GM18907 (cell line): ENCODE data around the gene NABP1.
"Not testable (repeated sequence)": the region's sequence is repeated elsewhere in the genome, so short reads cannot be mapped to it uniquely, and the experiment has no call there.

Experiments
- ATAC-seq: cut with Tn5 transposase; IDR thresholded peaks from one replicate; pipeline ENCODE4 v1.9.1; 2021; ENCODE audit warnings: mild to moderate bottlenecking, moderate library complexity; ENCODE audit not compliant: unreplicated experiment

NABP1 gene, protein sequence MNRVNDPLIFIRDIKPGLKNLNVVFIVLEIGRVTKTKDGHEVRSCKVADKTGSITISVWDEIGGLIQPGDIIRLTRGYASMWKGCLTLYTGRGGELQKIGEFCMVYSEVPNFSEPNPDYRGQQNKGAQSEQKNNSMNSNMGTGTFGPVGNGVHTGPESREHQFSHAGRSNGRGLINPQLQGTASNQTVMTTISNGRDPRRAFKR

GRCh38 chr2:191677646-191678436, at the start of gene NABP1:
Gene NABP1 (plus strand): TSS chr2:191678136. CDS start chr2:191678615, 479 bp downstream.
- peak; percentile 66 for ATAC-seq

GRCh38 chr2:191629001-191629453, 48.9 kb upstream of the NABP1 start:
- no peak for ATAC-seq

DNA sequence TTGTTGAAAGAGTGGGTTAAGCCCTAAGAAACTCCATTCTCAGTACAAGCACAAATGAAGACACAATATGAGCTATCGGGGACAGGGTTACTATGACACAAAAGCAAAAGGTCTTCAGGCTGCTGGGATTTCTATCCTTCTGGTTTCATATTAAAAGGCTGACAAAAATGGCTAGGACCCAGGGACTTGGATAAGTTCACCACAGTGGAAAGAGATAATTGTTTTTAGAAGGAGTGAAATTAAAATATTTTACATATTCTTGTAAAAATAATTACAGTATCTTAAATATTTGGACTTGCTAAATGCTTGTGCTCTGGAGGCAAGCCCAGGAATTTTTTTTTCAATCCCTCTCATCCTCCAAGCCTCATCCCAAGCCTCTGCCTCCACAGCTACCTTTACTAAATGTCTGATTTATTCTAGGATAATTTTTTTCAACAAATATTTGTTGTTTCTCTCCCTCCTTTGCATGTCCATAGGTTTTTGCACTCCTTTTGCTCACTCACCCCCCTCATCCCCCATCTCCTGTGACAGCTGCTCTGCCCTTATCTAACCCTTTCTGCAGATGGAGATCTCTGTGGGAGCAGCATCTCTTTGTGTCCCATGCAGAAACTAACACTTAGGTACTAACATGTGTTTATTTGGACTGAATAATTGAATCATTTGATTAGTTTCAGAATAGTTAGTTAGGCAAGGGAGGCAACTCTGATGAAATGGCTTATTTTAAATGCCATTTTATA, 47.8 kb upstream of the NABP1 start:
- ATAC-seq, result no peak

- no peak for ATAC-seq
These were observed 46.2 kb upstream of the NABP1 start for GRCh38 chr2:191631754-191632153.

- ATAC-seq, result no peak
These were observed 45.5 kb upstream of the NABP1 start for GRCh38 chr2:191632426-191632825.

- no peak for ATAC-seq
These were observed 43.1 kb upstream of the NABP1 start for GRCh38 chr2:191634791-191635190.

- peak; percentile 89 for ATAC-seq
These were observed 42.4 kb upstream of the NABP1 start for GRCh38 chr2:191635333-191636234.

DNA sequence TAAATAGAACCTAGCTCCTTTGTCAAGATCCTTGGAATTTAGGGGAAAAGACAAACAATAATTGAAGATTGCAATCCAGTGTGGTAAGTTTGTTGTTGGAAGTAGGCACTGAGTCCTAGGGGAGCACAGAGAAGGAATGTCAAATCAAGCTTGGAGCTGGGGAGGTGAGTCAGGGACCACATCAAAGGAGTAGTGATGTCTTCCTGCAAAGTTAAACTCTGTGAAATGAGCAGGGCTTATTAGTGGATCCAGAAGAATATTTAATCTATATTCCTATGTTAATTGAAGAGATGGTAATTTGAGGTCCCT, 41.7 kb upstream of the NABP1 start:
- no peak for ATAC-seq

DNA sequence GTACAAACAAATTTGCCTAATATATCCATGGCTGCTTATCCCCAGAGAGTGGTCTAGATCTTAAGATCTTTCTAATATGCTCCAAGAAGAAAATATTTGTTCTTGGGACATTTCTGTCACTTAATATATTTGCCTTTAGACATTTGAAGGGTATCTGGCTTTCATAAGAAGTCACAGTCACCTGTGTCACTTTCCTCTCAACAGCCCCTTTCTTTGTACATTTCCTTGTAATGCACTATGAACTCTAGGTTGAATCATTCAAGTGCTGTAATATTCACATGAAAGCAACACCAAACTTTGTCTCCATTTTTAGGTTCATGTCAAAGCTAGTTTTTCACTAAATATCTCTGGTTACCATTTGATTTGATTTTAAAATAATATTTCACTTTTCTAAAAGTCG, 41.4 kb upstream of the NABP1 start:
- no peak for ATAC-seq

DNA sequence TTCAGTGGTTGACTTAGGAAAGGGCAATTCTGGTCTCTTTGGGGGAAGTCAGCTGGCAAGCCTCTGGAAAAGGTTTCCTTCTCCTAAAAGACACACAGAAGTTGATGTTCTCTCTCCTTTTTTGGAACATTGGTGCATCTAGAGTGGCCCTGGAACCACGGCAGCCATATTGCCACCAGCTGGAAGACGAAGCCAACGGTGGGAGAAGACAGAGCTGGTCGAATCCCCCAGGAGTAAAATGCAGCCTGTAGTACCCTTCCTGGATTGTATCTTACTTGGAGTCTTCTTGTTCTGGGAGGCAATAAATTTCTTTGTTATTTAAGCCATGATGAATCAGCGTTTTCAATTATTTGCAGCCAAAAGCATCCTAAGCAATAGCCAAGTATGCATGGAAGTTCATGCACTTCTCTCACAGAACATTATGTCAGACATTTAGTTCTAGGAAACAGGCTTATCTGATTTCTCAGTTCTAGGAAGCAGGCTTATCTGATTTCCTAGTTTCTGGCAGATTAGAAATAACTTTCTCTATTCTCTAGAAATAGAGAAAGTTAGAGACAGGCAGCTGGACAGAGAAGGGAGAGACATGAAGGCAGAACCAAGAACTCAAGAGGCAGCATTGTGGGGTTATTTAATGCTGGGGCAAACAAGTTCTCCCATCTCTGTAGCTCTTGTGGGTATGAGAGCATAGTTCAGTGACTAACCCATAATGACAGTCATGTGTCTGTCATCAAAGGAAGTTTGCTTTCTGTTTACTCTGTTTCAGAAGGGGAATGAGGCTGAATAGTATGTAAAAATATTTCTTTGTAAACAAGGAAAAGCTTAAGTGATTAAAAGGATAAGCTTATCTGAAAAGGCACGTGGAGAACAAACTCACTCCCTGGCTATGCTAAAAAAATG, 40.5 kb upstream of the NABP1 start:
- ATAC-seq, result peak; percentile 78

- peak; percentile 33 for ATAC-seq
These were observed 39.7 kb upstream of the NABP1 start for GRCh38 chr2:191638079-191638801.

DNA sequence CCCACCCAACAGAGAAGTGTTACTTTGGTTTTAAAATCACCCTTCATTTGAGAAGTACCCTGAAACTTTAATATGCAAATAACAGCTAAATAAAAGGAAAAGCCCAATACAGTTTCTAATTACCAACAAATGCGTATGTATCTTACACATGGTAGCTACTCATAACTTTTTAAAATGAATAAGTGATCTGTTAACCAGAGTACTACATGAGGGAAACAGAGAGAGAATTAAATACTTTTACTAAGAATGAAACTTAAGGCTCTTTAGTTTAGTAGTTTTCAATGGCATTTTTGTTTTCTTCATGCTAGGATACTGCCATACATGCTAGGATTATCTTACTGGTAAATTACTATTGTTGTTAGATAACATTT, 39.1 kb upstream of the NABP1 start:
- peak; percentile 43 for ATAC-seq

DNA sequence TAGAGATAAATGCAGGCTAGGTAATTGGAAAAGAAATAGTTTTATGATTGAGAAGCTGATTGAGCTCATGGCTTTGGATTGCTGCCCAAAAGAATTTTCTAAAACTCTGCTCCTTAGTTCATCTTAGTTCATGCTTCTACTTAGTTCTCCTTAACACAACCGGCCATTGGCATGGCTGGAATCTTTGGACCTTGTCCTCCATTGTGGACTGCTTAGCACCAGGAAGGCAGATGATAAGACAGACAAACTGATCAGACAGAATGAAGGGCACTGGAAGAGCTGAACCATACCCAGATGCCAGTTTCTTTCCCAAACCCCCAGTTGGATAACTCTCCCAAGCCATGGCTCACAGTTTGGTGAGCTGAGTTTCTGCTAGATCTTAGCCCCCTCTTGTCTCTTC, 36.3 kb upstream of the NABP1 start:
- ATAC-seq, result no peak

GRCh38 chr2:191642541-191642940, 35.4 kb upstream of the NABP1 start:
- peak; percentile 49 for ATAC-seq

GRCh38 chr2:191643429-191643828, 34.5 kb upstream of the NABP1 start:
- no peak for ATAC-seq

DNA sequence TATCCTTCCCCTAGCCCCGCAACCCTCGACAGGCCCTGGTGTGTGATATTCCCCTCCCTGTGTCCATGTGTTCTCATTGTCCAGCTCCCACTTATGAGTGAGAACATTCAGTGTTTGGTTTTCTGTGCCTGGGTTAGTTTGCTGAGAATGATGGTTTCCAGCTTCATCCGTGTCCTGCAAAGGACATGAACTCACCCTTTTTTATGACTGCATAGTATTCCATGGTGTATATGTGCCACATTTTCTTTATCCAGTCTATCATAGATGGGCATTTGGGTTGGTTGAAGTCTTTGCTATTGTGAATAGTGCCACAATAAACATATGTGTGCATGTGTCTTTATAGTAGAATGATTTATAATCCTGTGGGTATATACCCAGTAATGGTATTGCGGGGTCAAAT, 33.3 kb upstream of the NABP1 start:
- ATAC-seq, result not testable (repeated sequence)

GRCh38 chr2:191645032-191645431, 32.9 kb upstream of the NABP1 start:
- ATAC-seq, result no peak

GRCh38 chr2:191645434-191646162, 32.3 kb upstream of the NABP1 start:
- ATAC-seq, result no peak
